ENCODE results near the gene KRT35. TPM values are rescaled to one million over a fixed set of nuclear protein-coding genes. Genes with fewer than 3 reads are reported as not detected.

The KRT35 gene
- total RNA-seq, 4 donors from 2014 or later, result not detected

DNA sequence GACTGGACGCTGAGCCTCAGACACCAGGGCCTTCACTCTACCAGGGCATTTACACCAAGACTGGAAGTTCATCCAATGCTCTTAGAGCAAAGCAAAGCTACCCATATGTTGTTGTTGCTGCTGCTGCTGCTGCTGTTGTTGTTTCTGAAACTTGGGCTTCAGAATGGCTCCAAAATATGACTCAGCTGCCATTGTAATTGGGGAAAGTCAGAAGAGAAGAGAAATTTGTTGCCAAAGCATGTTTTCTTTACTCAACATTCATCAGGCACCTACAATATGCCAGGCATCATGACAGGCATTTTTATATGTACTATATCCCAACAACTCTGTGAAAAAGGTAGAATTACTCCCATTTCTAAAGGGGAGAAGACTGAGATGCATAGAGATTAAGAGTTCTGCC lies 25.7 kb downstream of the KRT35 start:
- Histone ChIP-seq H3K36me3 (no peaks in the 10 kb centered on the region), H3K27ac (replicated peaks in 1 of 4) (no peak overlapping the region), H3K9me3 (peaks cover 0 to 4% (median 0%) of the 10 kb centered on the region in 4 donors), H3K4me3 (no peak overlapping the region), H3K27me3 (no peaks in the 10 kb centered on the region), H3K4me1 (peaks cover 0 to 24% (median 21%) of the 10 kb centered on the region in 4 donors)
- TF ChIP-seq EP300 (IDR thresholded peaks at IDR 0.05) (no peak), POLR2A (IDR thresholded peaks at IDR 0.05; ENCODE audit: low read depth) (no peak), POLR2AphosphoS5 (IDR thresholded peaks at IDR 0.05) (no peak)
- TF ChIP-seq, protein P1, sequence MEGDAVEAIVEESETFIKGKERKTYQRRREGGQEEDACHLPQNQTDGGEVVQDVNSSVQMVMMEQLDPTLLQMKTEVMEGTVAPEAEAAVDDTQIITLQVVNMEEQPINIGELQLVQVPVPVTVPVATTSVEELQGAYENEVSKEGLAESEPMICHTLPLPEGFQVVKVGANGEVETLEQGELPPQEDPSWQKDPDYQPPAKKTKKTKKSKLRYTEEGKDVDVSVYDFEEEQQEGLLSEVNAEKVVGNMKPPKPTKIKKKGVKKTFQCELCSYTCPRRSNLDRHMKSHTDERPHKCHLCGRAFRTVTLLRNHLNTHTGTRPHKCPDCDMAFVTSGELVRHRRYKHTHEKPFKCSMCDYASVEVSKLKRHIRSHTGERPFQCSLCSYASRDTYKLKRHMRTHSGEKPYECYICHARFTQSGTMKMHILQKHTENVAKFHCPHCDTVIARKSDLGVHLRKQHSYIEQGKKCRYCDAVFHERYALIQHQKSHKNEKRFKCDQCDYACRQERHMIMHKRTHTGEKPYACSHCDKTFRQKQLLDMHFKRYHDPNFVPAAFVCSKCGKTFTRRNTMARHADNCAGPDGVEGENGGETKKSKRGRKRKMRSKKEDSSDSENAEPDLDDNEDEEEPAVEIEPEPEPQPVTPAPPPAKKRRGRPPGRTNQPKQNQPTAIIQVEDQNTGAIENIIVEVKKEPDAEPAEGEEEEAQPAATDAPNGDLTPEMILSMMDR (IDR thresholded peaks at IDR 0.05), result no peak
- DNase-seq (ENCODE audit: extremely low spot score), result no peak
- 100% methylated on average over 1 of the region's 1 CpG for WGBS
- intact Hi-C loops (cut with DNase I), result no loop called here

DNA sequence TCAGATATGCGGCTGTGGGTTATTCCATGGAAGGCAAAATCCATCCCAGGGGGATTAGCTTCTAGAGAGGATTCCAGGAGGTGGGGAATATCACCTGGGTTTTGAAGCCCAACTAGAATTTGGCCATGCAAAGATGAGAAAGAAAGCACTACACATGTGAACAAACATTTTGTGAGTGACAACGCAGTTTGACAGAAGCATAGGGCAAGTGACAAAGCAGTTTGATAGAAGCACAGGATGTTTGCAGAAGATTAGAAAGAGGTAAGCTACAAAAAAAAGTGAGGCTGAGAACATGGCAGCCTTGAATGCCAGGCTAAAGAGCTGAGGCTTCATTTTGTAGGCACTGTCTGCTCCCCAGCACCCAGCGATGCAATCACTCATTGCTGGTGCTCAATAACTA lies 27.9 kb downstream of the KRT35 start:
- Histone ChIP-seq H3K4me3 (no peak overlapping the region), H3K9me3 (peaks cover 0 to 4% (median 0%) of the 10 kb centered on the region in 4 donors), H3K27ac (replicated peaks in 1 of 4) (no peak overlapping the region), H3K27me3 (no peaks in the 10 kb centered on the region), H3K4me1 (peaks cover 0 to 16% (median 15%) of the 10 kb centered on the region in 4 donors), H3K36me3 (no peaks in the 10 kb centered on the region)
- WGBS, result 86% methylated on average over 3 of the region's 3 CpGs
- TF ChIP-seq POLR2AphosphoS5 (IDR thresholded peaks at IDR 0.05) (no peak), POLR2A (IDR thresholded peaks at IDR 0.05; ENCODE audit: low read depth) (no peak), EP300 (IDR thresholded peaks at IDR 0.05) (no peak)
- TF ChIP-seq, protein P1 (IDR thresholded peaks at IDR 0.05), result no peak
- intact Hi-C loops (cut with DNase I), result no loop called here
- DNase-seq (ENCODE audit: extremely low spot score), result no peak

DNA sequence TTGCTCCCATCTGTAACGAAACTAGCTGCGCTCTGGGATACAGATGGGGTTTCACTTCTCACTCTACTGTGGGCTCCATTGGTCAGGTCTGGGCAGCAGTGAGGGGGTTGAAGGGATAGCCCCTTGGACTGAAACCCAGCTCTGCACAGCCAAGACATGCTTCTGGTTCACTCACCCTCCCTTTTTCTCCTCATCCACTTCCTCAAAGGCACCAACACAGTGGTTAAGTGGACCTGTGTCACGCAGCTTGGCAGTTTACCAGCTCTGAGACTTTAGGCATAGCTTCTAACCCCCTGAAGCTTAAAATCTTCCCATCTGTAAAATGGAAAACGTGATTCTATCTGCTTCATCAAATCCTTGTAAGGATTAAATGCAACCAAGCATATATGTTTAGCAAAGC lies 28.7 kb downstream of the KRT35 start:
- no peak overlapping the region for H3K4me3 ChIP-seq
- H3K27ac ChIP-seq (replicated peaks in 1 of 4), result no peak overlapping the region
- no peaks in the 10 kb centered on the region for H3K27me3 ChIP-seq
- H3K36me3 ChIP-seq, result no peaks in the 10 kb centered on the region
- WGBS, result 53% methylated on average over 4 of the region's 4 CpGs
- TF ChIP-seq, protein P1 (IDR thresholded peaks at IDR 0.05), result no peak
- TF ChIP-seq POLR2AphosphoS5 (IDR thresholded peaks at IDR 0.05) (no peak), EP300 (IDR thresholded peaks at IDR 0.05) (no peak), POLR2A (IDR thresholded peaks at IDR 0.05; ENCODE audit: low read depth) (no peak)
- peaks cover 0 to 8% (median 7%) of the 10 kb centered on the region in 4 donors for H3K4me1 ChIP-seq
- H3K9me3 ChIP-seq, result peaks cover 0 to 4% (median 0%) of the 10 kb centered on the region in 4 donors
- no peak for DNase-seq (ENCODE audit: extremely low spot score)
- intact Hi-C loops (cut with DNase I), result no loop called here

DNA sequence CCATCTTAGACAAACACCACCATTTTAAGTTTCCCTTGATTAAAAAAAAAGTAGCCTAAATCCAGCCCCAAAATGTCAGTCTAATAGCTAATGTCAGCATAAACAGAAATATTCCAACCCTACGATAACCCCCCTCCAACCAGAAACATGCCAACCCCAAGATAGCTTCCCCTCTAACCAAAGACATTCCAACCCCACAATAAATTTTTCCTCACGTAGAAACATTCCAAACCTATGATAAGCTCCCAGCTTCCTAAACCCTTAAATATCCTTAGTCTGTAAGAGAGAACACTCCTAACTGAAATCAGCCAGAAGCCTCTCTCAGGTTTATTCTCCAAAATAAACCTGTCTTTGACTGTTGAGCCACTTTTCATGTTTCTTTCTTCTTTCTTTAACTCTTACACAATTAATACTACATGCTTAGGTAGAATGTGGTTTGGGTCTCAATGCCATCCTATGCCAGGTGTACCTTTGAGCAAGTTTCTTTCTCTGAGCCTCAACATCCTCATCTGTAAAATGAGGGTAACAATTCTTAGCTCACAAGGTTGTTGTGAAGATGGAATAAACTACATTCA lies 29.7 kb downstream of the KRT35 start:
- intact Hi-C loops (cut with DNase I), result no loop called here
- TF ChIP-seq POLR2A (IDR thresholded peaks at IDR 0.05; ENCODE audit: low read depth) (no peak), POLR2AphosphoS5 (IDR thresholded peaks at IDR 0.05) (no peak), EP300 (IDR thresholded peaks at IDR 0.05) (no peak)
- TF ChIP-seq, protein P1 (IDR thresholded peaks at IDR 0.05), result no peak
- Histone ChIP-seq H3K36me3 (no peaks in the 10 kb centered on the region), H3K27ac (replicated peaks in 1 of 4) (no peak overlapping the region), H3K4me1 (no peaks in the 10 kb centered on the region), H3K4me3 (no peak overlapping the region), H3K27me3 (no peaks in the 10 kb centered on the region), H3K9me3 (peaks cover 0 to 4% (median 0%) of the 10 kb centered on the region in 4 donors)
- no peak for DNase-seq (ENCODE audit: extremely low spot score)
- WGBS, result 82% methylated on average over 2 of the region's 2 CpGs

DNA sequence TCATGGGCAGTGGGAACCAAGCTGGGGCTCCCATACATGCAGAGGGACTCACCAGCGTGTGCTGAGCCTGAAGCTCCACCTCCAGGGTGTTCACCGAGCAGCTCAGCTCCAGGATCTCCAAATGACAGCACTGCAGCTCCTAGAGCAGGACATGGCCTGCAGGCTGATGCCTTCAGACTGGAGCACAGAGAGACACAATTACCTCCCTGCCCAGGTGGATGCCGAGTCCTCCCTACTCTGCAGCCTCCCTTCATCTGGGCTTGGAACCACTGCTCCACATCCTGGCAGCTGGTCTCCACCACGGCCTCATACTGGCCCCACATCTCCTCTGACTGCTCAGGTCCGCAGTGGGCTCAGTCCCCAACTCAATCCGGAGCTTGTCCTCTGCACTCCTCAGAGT lies 31.9 kb downstream of the KRT35 start:
- intact Hi-C loops (cut with DNase I), result no loop called here
- TF ChIP-seq, protein P1 (IDR thresholded peaks at IDR 0.05), result no peak
- no peak for TF ChIP-seq EP300 (IDR thresholded peaks at IDR 0.05)
- no peak for TF ChIP-seq POLR2AphosphoS5 (IDR thresholded peaks at IDR 0.05)
- TF ChIP-seq POLR2A (IDR thresholded peaks at IDR 0.05; ENCODE audit: low read depth), result no peak
- WGBS, result 86% methylated on average over 3 of the region's 6 CpGs
- Histone ChIP-seq H3K4me1 (no peaks in the 10 kb centered on the region), H3K36me3 (no peaks in the 10 kb centered on the region), H3K9me3 (peaks cover 0 to 4% (median 0%) of the 10 kb centered on the region in 4 donors), H3K27ac (replicated peaks in 1 of 4) (no peak overlapping the region), H3K27me3 (no peaks in the 10 kb centered on the region), H3K4me3 (no peak overlapping the region)
- DNase-seq (ENCODE audit: extremely low spot score), result no peak

Measured in esophagus muscularis mucosa (tissue), 4 donors.